IMR-90 (cell line): Measurements from ENCODE around the gene SEC14L6. TPM values are rescaled to one million over a fixed set of nuclear protein-coding genes. Genes with fewer than 3 reads are reported as not detected.

Experiments used
- ATAC-seq: fragments of 200-7000 bp; cut with Tn5 transposase; 2 replicates; pipeline ENCODE4 v1.9.1; 2020; ENCODE audit warnings: low read depth, mild to moderate bottlenecking, moderate library complexity
- BruUV-seq: library from RNA; stranded (reverse); fragments of 400-500 nt; replicated peaks from 2 replicates; lab custom pipeline; 2021; lab: Mats Ljungman, UMichigan
- CTCF ChIA-PET: fragments of 300-600 bp; formaldehyde crosslinking; extraction: SDS; loops from one replicate; lab custom pipeline; 2021; ENCODE audit warnings: antibody characterized with exemption; lab: Yijun Ruan, JAX
- POLR2A ChIA-PET: fragments of 300-600 bp; sonication (Branson Sonifier 250); formaldehyde crosslinking; loops from one replicate; lab custom pipeline; 2022; ENCODE audit warnings: antibody characterized with exemption; ENCODE audit not compliant: unreplicated experiment; lab: Charles Lee
- DNase-seq: peaks from one replicate; pipeline ENCODE4 v3.0.0; 2013
- H2AFZ ChIP-seq: replicated peaks from 2 replicates; pipeline ENCODE3; 2013; ENCODE audit warnings: low read length, mild to moderate bottlenecking; ENCODE audit not compliant: poor library complexity
- H2AK5ac ChIP-seq: 2 replicates; pipeline ENCODE4 v1.6.1; 2013; ENCODE audit warnings: low read depth, low read length, inconsistent platforms
- H2AK9ac ChIP-seq: replicated peaks from 2 replicates; pipeline ENCODE3; 2013; ENCODE audit warnings: mild to moderate bottlenecking, low read depth, low read length, moderate library complexity; ENCODE audit not compliant: poor library complexity
- H2BK120ac ChIP-seq: 2 replicates; pipeline ENCODE4 v1.6.1; 2013; ENCODE audit warnings: low read depth, low read length, inconsistent platforms
- H2BK15ac ChIP-seq: 3 replicates; pipeline ENCODE4 v1.6.1; 2013; ENCODE audit warnings: low read depth, low read length, inconsistent platforms
- H2BK20ac ChIP-seq: 2 replicates; pipeline ENCODE4 v1.6.1; 2013; ENCODE audit warnings: low read depth, mild to moderate bottlenecking, inconsistent platforms, low read length, moderate library complexity
- H2BK5ac ChIP-seq: 2 replicates; pipeline ENCODE4 v1.6.1; 2013; ENCODE audit warnings: mild to moderate bottlenecking, low read depth, low read length, inconsistent platforms; ENCODE audit not compliant: poor library complexity, severe bottlenecking
- H3K14ac ChIP-seq: replicated peaks from 2 replicates; pipeline ENCODE4 v1.6.1; 2013; ENCODE audit warnings: low read depth, low read length, inconsistent platforms
- H3K18ac ChIP-seq: 2 replicates; pipeline ENCODE4 v1.6.1; 2013; ENCODE audit warnings: low read depth, low read length, control low read depth
- H3K23ac ChIP-seq: 2 replicates; pipeline ENCODE4 v1.6.1; 2013; ENCODE audit warnings: low read depth, low read length, inconsistent platforms
- H3K27ac ChIP-seq: 2 replicates; pipeline ENCODE4 v1.5.1; 2013; ENCODE audit warnings: mild to moderate bottlenecking, control low read depth, low read length; ENCODE audit not compliant: insufficient read depth
- H3K27me3 ChIP-seq: 2 replicates; pipeline ENCODE4 v1.6.1; 2013; ENCODE audit warnings: low read length; ENCODE audit not compliant: control insufficient read depth, insufficient read depth
- H3K36me3 ChIP-seq: 2 replicates; pipeline ENCODE4 v1.6.1; 2013; ENCODE audit warnings: low read length, mixed read lengths; ENCODE audit not compliant: control insufficient read depth, insufficient read depth
- H3K4ac ChIP-seq: 2 replicates; pipeline ENCODE4 v1.6.1; 2013; ENCODE audit warnings: low read depth, low read length, inconsistent platforms
- H3K4me1 ChIP-seq: 2 replicates; pipeline ENCODE4 v1.6.1; 2013; ENCODE audit warnings: low read length, mixed read lengths; ENCODE audit not compliant: control insufficient read depth, insufficient read depth
- H3K4me2 ChIP-seq: 2 replicates; pipeline ENCODE4 v1.6.1; 2013; ENCODE audit warnings: low read depth, mild to moderate bottlenecking, control low read depth, low read length, moderate library complexity
- H3K4me3 ChIP-seq: 2 replicates; pipeline ENCODE4 v1.5.1; 2013; ENCODE audit warnings: low read depth, mild to moderate bottlenecking, control low read depth, low read length, moderate library complexity; ENCODE audit not compliant: insufficient read depth
- H3K56ac ChIP-seq: 2 replicates; pipeline ENCODE4 v1.6.1; 2013; ENCODE audit warnings: low read length, inconsistent platforms; ENCODE audit not compliant: insufficient read depth; ENCODE audit errors: extremely low read depth
- H3K79me1 ChIP-seq, 2 experiments: 2 replicates each; pipeline ENCODE4 v1.6.1; 2013; ENCODE audit warnings: low read length in 2 of 2, inconsistent platforms in 1 of 2, low read depth in 1 of 2
- H3K9ac ChIP-seq: 2 replicates; pipeline ENCODE4 v1.6.1; 2013; ENCODE audit warnings: low read depth, low read length, control low read depth
- H3K9me1 ChIP-seq: 2 replicates; pipeline ENCODE4 v1.6.1; 2013; ENCODE audit warnings: low read length, inconsistent platforms; ENCODE audit not compliant: insufficient read depth
- H3K9me3 ChIP-seq: 2 replicates; pipeline ENCODE4 v1.6.1; 2013; ENCODE audit warnings: low read length; ENCODE audit not compliant: control insufficient read depth, insufficient read depth
- H4K20me1 ChIP-seq: 2 replicates; pipeline ENCODE4 v1.6.1; 2013; ENCODE audit warnings: low read length, inconsistent platforms; ENCODE audit not compliant: insufficient read depth
- H4K5ac ChIP-seq: 2 replicates; pipeline ENCODE4 v1.6.1; 2013; ENCODE audit warnings: mild to moderate bottlenecking, low read depth, low read length, control low read depth
- H4K8ac ChIP-seq, 2 experiments: 2 replicates each; pipeline ENCODE4 v1.6.1; 2013; ENCODE audit warnings: low read depth in 2 of 2, low read length in 2 of 2, control low read depth in 1 of 2, inconsistent platforms in 1 of 2
- H4K91ac ChIP-seq: 2 replicates; pipeline ENCODE4 v1.6.1; 2013; ENCODE audit warnings: low read depth, low read length, inconsistent platforms; ENCODE audit not compliant: insufficient read depth
- BHLHE40 ChIP-seq: fragments of 150-350 bp; IDR thresholded peaks from 2 replicates; pipeline ENCODE4 v1.6.1; 2016; ENCODE audit warnings: mild to moderate bottlenecking, low read depth, low read length
- CEBPB ChIP-seq: IDR thresholded peaks from 2 replicates; pipeline ENCODE4 v1.6.1; 2012; ENCODE audit warnings: low read depth, low read length, improper control_type of control experiment
- CHD1 ChIP-seq: IDR thresholded peaks from 2 replicates; pipeline ENCODE4 v1.6.1; 2012; ENCODE audit warnings: low read depth, low read length, improper control_type of control experiment
- FOS ChIP-seq: fragments of 150-350 bp; IDR thresholded peaks from 2 replicates; pipeline ENCODE4 v1.6.1; 2016; ENCODE audit warnings: low read depth, low read length
- MAZ ChIP-seq: IDR thresholded peaks from 2 replicates; pipeline ENCODE4 v1.6.1; 2012; ENCODE audit warnings: low read depth, mild to moderate bottlenecking, low read length, improper control_type of control experiment, moderate library complexity, borderline replicate concordance
- MXI1 ChIP-seq: IDR thresholded peaks from 2 replicates; pipeline ENCODE4 v1.6.1; 2012; ENCODE audit warnings: low read depth, mild to moderate bottlenecking, low read length, moderate library complexity, borderline replicate concordance
- POLR2A ChIP-seq: IDR thresholded peaks from 2 replicates; pipeline ENCODE4 v1.6.1; 2012; ENCODE audit warnings: mild to moderate bottlenecking, low read depth, low read length
- RAD21 ChIP-seq: IDR thresholded peaks from 2 replicates; pipeline ENCODE4 v1.6.1; 2012; ENCODE audit warnings: low read length, improper control_type of control experiment
- SMC3 ChIP-seq: fragments of 150-350 bp; IDR thresholded peaks from 2 replicates; pipeline ENCODE4 v1.6.1; 2016; ENCODE audit warnings: low read depth, mild to moderate bottlenecking, antibody characterized with exemption, low read length, moderate library complexity
- WGBS, 2 experiments: methylation state at CpG; one replicate each; pipeline versions ENCODE4 v1.1.5 to v1.1.7; 2013; ENCODE audit warnings: missing lambda C conversion rate in 2 of 2; ENCODE audit not compliant: insufficient read length in 1 of 2; ENCODE audit errors: extremely low coverage in 2 of 2; 5-methylcytosine and 5-hydroxymethylcytosine counted together
- dilution Hi-C: fragments of 300-500 bp; cut with HindIII; formaldehyde crosslinking; loops from one replicate; pipeline ENCODE4 v1.14.3; 2018; ENCODE audit warnings: low sequenced_read_pairs; ENCODE audit not compliant: unreplicated experiment
- in situ Hi-C: fragments of 300-500 bp; cut with MboI; formaldehyde crosslinking; loops from 3 replicates; pipeline ENCODE4 v1.14.3; 2019; ENCODE audit warnings: low sequenced_read_pairs, inconsistent platforms, mixed read lengths
- intact Hi-C: fragments of 100-400 bp; cut with micrococcal nuclease; formaldehyde crosslinking; loops from 2 replicates; pipeline ENCODE4 v1.10.0; 2022
- polyA plus RNA-seq, 3 experiments: library from polyadenylated mRNA; depleted of rRNA; stranded (reverse); fragments of >200 nt; gene quantifications; 2 replicates each; pipeline ENCODE4 v1.2.3, GENCODE V29; 2012; ENCODE audit warnings: low replicate concordance in 1 of 3
- total RNA-seq: library from RNA; depleted of rRNA; stranded (reverse); fragments of >200 nt; gene quantifications from 2 replicates; pipeline ENCODE4 v1.2.3, GENCODE V29; 2012
- TF ChIP-seq, protein P1 (sequence below): fragments of 150-350 bp; IDR thresholded peaks from 2 replicates; pipeline ENCODE4 v1.6.1; 2017; ENCODE audit warnings: mild to moderate bottlenecking, antibody characterized with exemption, low read length, low read depth
- TF ChIP-seq, protein P2 (sequence below): fragments of 150-350 bp; IDR thresholded peaks from 2 replicates; pipeline ENCODE4 v1.6.1; 2016; ENCODE audit warnings: low read depth, mild to moderate bottlenecking, low read length, moderate library complexity, borderline replicate concordance
- TF ChIP-seq, protein P3 (sequence below): conservative IDR thresholded peaks from 2 replicates; pipeline ENCODE4 v1.5.1; 2012; ENCODE audit warnings: mild to moderate bottlenecking, low read depth, low read length, improper control_type of control experiment

Gene SEC14L6
- total and polyA plus RNA-seq, 2 of the 4 experiments (the other 2 are of a cell fraction), result 0.09 TPM; not detected in 1

DNA sequence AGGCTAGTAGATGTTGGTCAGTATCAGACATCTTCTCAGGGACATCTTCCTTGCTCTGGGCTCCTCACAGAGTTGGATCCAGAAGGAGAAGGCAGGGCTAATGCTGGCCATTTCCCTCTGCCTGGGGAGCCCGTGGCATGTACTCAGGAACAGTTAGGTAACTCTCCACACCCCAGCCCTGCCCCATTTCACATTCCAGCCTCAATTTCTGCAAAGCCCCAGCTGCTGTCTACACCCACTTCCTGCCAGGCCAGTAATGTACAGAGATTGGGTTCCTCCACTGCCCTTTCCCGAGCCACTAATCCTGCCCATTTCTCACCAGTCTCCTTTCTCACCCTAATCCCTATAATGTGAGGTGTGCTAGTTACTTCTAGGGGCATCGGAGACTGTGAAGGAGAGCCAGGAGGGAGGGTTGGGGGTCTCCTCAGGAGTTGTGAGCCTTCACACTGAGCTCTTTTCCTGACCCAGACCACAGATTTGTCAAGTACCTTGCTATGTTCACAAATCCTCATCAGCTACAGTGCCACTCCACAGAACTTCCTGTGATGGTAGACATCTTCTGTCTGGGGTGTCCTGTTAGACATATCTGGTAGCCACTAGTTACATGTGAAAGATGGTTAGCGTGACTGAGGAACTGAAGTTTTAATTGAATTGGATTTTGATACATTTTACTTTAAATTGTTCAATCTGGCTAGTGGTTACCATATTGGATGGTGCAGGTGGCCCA is 73.4 kb downstream of the SEC14L6 start:
- Histone ChIP-seq H3K4me1 (no peaks in the 10 kb centered on the region), H3K4me3 (no peak overlapping the region), H3K18ac (no peak overlapping the region), H2BK15ac (no peak overlapping the region), H4K8ac (no peak overlapping the region), H2BK20ac (no peak overlapping the region), H3K4me2 (no peak overlapping the region), H2BK5ac (no peak overlapping the region), H3K9ac (no peak overlapping the region), H3K27ac (no peak overlapping the region), H3K56ac (no peak overlapping the region), H2BK120ac (no peak overlapping the region), H3K27me3 (peaks cover 73% of the 10 kb centered on the region), H3K36me3 (no peaks in the 10 kb centered on the region), H3K23ac (no peak overlapping the region), H2AK5ac (no peak overlapping the region), H3K9me1 (no peaks in the 10 kb centered on the region), H2AK9ac (no peak overlapping the region), H3K79me1 (no peaks in the 10 kb centered on the region), H3K4ac (no peak overlapping the region), H4K20me1 (no peaks in the 10 kb centered on the region), H3K14ac (no peak overlapping the region), H4K5ac (no peak overlapping the region), H3K9me3 (no peaks in the 10 kb centered on the region), H4K91ac (no peak overlapping the region), H2AFZ (no peak overlapping the region)
- no CpG with 5 or more reads among the region's 4 CpGs for WGBS, 2 experiments
- intact Hi-C loops (no loop called here), in situ Hi-C loops (no loop called here), dilution Hi-C loops (no loop called here)
- BruUV-seq, result no TSS peak
- CTCF ChIA-PET, result no interaction called here
- ATAC-seq (no peak), DNase-seq (no peak)
- POLR2A ChIA-PET, result no interaction called here
- TF ChIP-seq CEBPB (no peak), MXI1 (no peak), RAD21 (no peak), POLR2A (no peak), BHLHE40 (no peak), FOS (no peak), SMC3 (no peak), CHD1 (no peak), MAZ (no peak)
- TF ChIP-seq, protein P1, sequence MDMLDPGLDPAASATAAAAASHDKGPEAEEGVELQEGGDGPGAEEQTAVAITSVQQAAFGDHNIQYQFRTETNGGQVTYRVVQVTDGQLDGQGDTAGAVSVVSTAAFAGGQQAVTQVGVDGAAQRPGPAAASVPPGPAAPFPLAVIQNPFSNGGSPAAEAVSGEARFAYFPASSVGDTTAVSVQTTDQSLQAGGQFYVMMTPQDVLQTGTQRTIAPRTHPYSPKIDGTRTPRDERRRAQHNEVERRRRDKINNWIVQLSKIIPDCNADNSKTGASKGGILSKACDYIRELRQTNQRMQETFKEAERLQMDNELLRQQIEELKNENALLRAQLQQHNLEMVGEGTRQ, result no peak
- TF ChIP-seq, protein P2, sequence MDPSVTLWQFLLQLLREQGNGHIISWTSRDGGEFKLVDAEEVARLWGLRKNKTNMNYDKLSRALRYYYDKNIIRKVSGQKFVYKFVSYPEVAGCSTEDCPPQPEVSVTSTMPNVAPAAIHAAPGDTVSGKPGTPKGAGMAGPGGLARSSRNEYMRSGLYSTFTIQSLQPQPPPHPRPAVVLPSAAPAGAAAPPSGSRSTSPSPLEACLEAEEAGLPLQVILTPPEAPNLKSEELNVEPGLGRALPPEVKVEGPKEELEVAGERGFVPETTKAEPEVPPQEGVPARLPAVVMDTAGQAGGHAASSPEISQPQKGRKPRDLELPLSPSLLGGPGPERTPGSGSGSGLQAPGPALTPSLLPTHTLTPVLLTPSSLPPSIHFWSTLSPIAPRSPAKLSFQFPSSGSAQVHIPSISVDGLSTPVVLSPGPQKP, result no peak
- TF ChIP-seq, protein P3, sequence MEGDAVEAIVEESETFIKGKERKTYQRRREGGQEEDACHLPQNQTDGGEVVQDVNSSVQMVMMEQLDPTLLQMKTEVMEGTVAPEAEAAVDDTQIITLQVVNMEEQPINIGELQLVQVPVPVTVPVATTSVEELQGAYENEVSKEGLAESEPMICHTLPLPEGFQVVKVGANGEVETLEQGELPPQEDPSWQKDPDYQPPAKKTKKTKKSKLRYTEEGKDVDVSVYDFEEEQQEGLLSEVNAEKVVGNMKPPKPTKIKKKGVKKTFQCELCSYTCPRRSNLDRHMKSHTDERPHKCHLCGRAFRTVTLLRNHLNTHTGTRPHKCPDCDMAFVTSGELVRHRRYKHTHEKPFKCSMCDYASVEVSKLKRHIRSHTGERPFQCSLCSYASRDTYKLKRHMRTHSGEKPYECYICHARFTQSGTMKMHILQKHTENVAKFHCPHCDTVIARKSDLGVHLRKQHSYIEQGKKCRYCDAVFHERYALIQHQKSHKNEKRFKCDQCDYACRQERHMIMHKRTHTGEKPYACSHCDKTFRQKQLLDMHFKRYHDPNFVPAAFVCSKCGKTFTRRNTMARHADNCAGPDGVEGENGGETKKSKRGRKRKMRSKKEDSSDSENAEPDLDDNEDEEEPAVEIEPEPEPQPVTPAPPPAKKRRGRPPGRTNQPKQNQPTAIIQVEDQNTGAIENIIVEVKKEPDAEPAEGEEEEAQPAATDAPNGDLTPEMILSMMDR, result no peak
